Sigmoid colon (tissue), 7 donors: ENCODE results near the gene PCDHGA6. TPM values are rescaled to one million over a fixed set of nuclear protein-coding genes. Genes with fewer than 3 reads are reported as not detected.
"Not testable (repeated sequence)": the region's sequence is repeated elsewhere in the genome, so short reads cannot be mapped to it uniquely, and the experiment has no call there.

Source experiments
- DNase-seq: peaks from one replicate; pipeline ENCODE4 v3.0.0-alpha.2; 2019
- H3K27ac ChIP-seq, 4 donors: fragments of 200-600 bp; sonication (generic); one replicate each; pipeline ENCODE4 v1.5.1; 2016 to 2019; ENCODE audit warnings: mild to moderate bottlenecking in 1 of 4
- H3K27me3 ChIP-seq, 3 donors: fragments of 200-600 bp; sonication (generic); one replicate each; pipeline ENCODE4 v1.5.1; 2019; ENCODE audit warnings: mild to moderate bottlenecking in 1 of 3
- H3K36me3 ChIP-seq, 4 donors: fragments of 200-600 bp; sonication (generic); one replicate each; pipeline ENCODE4 v1.5.1; 2016 to 2019
- H3K4me1 ChIP-seq, 4 donors: fragments of 200-600 bp; sonication (generic); one replicate each; pipeline ENCODE4 v1.5.1; 2017 to 2019
- H3K4me3 ChIP-seq, 4 donors: fragments of 200-600 bp; sonication (generic); one replicate each; pipeline ENCODE4 v1.5.1; 2017 to 2019; ENCODE audit warnings: mild to moderate bottlenecking in 2 of 4, moderate library complexity in 1 of 4
- H3K9me3 ChIP-seq, 4 donors: fragments of 200-600 bp in 3 of 4; sonication (generic) in 3 of 4; one replicate each; pipeline versions ENCODE4 v1.5.1 to v1.6.1; 2013 to 2019
- EP300 ChIP-seq, 4 donors: sonication (generic); formaldehyde crosslinking; IDR thresholded peaks; one replicate each; pipeline ENCODE4 v1.6.1; 2017; ENCODE audit warnings: antibody characterized with exemption in 4 of 4
- POLR2A ChIP-seq, 2 donors: fragments of 450-650 bp; IDR thresholded peaks; one replicate each; pipeline ENCODE4 v1.6.1; 2016; ENCODE audit warnings: antibody characterized with exemption in 2 of 2, mild to moderate bottlenecking in 2 of 2, moderate library complexity in 2 of 2
- POLR2AphosphoS5 ChIP-seq, 4 donors: sonication (generic); formaldehyde crosslinking; IDR thresholded peaks; one replicate each; pipeline ENCODE4 v1.6.1; 2017; ENCODE audit warnings: antibody characterized with exemption in 4 of 4
- WGBS, 2 donors: extraction: QIAGEN DNeasy Blood & Tissue Kit; methylation state at CpG; one replicate each; pipeline ENCODE4 v1.1.7; 2013; 5-methylcytosine and 5-hydroxymethylcytosine counted together
- intact Hi-C: fragments of 100-400 bp; cut with DNase I; formaldehyde crosslinking; loops from one replicate; pipeline ENCODE4 v1.15.1; 2023
- polyA plus RNA-seq, 3 donors: library from polyadenylated mRNA; stranded (reverse); fragments of 200-250 nt; gene quantifications; one replicate each; pipeline ENCODE4 v1.2.3, GENCODE V29; 2013
- total RNA-seq, 4 donors: library from RNA; depleted of rRNA; stranded (reverse); fragments of >200 nt; gene quantifications; one replicate each; pipeline ENCODE4 v1.1.0, GENCODE V29; 2016
- TF ChIP-seq, protein P1 (sequence below), 4 experiments: fragments of 450-650 bp in 3 of 4; fragments of 200-600 bp in 1 of 4; IDR thresholded peaks; one replicate each; pipeline ENCODE4 v1.5.1; 2016 to 2019; ENCODE audit warnings: antibody characterized with exemption in 4 of 4, mild to moderate bottlenecking in 3 of 4, moderate library complexity in 2 of 4
- donor health status: healthy with polysubstance abuse.
- donor health status: Bipolar disorder and iron deficiency.
- donor health status: healthy.

Gene PCDHGA6
- total and polyA plus RNA-seq, 7 donors: 0.85 to 13.6 (median 5.8) TPM; not detected in 2

DNA sequence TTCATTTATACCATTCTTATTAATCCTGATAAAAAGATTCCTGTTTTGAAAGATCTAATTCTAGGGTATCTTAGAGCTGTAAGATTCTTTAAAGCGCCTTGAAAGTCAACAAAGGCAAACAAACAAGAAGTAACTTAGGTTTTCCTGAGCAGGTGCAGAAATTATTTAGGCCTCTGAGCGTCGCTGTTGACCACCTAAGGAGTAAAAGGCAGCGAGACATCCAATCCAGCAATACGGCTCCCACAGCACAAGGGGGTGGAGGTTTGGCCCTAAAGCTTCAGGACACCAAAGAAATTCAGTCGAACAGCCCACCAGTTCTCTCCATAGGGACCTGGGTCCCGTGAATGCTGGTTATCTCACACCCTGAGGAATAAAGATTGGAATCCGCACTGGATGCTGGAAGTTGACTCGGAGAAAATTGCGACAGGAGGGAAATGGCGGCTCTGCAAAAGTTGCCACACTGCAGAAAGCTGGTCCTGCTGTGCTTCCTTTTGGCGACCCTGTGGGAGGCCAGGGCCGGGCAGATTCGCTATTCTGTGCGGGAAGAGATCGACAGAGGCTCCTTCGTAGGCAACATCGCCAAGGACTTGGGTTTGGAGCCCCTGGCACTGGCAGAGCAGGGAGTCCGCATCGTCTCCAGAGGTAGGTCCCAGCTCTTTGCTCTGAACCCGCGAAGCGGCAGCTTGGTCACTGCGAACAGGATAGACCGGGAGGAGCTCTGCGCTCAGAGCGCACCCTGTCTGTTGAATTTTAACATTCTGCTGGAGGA, 35.0 kb upstream of the PCDHGA6 start, which contains the start of gene PCDHGA2:
Gene PCDHGA2, plus strand, starts transcription at position 223 of the 769 bp plus-strand sequence.
- no peak within 1 kb of the TSS for H3K27ac ChIP-seq
- H3K36me3 ChIP-seq: no peaks in the 10 kb centered on the region
- H3K4me1 ChIP-seq: no peaks in the 10 kb centered on the region
- H3K27me3 ChIP-seq: peaks cover 0 to 20% (median 5%) of the 10 kb centered on the region in 3 donors
- intact Hi-C loops: no loop called here
- DNase-seq: no peak
- peak within 1 kb of the TSS in 3 of 4 donors; percentile 20 to 33 (median 33) for H3K4me3 ChIP-seq
- peaks cover 26 to 76% (median 57%) of the 10 kb centered on the region in 4 donors for H3K9me3 ChIP-seq
- no peak for TF ChIP-seq POLR2A (IDR thresholded peaks at IDR 0.05)
- TF ChIP-seq, protein P1, sequence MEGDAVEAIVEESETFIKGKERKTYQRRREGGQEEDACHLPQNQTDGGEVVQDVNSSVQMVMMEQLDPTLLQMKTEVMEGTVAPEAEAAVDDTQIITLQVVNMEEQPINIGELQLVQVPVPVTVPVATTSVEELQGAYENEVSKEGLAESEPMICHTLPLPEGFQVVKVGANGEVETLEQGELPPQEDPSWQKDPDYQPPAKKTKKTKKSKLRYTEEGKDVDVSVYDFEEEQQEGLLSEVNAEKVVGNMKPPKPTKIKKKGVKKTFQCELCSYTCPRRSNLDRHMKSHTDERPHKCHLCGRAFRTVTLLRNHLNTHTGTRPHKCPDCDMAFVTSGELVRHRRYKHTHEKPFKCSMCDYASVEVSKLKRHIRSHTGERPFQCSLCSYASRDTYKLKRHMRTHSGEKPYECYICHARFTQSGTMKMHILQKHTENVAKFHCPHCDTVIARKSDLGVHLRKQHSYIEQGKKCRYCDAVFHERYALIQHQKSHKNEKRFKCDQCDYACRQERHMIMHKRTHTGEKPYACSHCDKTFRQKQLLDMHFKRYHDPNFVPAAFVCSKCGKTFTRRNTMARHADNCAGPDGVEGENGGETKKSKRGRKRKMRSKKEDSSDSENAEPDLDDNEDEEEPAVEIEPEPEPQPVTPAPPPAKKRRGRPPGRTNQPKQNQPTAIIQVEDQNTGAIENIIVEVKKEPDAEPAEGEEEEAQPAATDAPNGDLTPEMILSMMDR (IDR thresholded peaks at IDR 0.05): peak in 1 of 4 experiments; percentile 14
- WGBS, 2 donors: 14 to 34% methylated on average over 27 of the region's 27 CpGs

DNA sequence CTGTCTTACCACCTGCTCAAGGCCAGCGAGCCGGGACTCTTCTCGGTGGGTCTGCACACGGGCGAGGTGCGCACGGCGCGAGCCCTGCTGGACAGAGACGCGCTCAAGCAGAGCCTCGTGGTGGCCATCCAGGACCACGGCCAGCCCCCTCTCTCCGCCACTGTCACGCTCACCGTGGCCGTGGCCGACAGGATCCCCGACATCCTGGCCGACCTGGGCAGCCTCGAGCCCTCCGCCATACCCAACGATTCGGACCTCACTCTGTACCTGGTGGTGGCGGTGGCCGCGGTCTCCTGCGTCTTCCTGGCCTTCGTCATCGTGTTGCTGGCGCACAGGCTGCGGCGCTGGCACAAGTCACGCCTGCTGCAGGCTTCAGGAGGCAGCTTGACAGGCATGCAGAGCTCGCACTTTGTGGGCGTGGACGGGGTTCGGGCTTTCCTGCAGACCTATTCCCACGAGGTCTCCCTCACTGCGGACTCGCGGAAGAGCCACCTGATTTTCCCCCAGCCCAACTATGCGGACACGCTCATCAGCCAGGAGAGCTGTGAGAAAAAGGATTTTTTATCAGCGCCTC, 32.8 kb upstream of the PCDHGA6 start:
- H3K36me3 ChIP-seq, intact Hi-C loops, H3K4me1 ChIP-seq, H3K27ac ChIP-seq, H3K4me3 ChIP-seq, DNase-seq: not testable (repeated sequence)
- WGBS, 2 donors: 72 to 82% methylated on average over 45 of the region's 45 CpGs
- H3K9me3 ChIP-seq: peaks cover 33 to 83% (median 60%) of the 10 kb centered on the region in 4 donors
- peaks cover 0 to 27% (median 0%) of the 10 kb centered on the region in 3 donors for H3K27me3 ChIP-seq

DNA sequence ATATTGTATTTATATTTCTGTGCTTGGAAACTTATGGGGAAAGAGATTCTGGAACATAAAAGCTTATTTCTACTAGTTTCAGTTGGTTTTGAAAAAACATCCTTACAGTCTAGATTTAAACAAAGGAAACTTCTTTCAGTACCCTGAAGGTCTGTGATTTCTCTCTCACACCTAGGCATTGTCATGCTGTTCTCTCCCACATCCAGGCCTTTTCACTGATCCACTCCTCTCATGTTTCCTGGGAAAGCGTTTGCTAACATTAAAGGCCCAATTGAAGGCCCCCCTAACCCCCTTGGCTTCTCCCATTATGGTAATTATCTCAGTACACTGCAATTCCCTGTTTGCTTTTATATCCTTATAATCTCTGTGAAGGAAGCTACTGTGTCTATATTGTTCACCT, 30.9 kb upstream of the PCDHGA6 start:
- H3K27ac ChIP-seq: no peak overlapping the region
- H3K9me3 ChIP-seq: peaks cover 31 to 89% (median 58%) of the 10 kb centered on the region in 4 donors
- TF ChIP-seq POLR2AphosphoS5 (IDR thresholded peaks at IDR 0.05): no peak
- no peak for TF ChIP-seq EP300 (IDR thresholded peaks at IDR 0.05)
- no peak for TF ChIP-seq POLR2A (IDR thresholded peaks at IDR 0.05)
- TF ChIP-seq, protein P1 (IDR thresholded peaks at IDR 0.05): no peak
- H3K4me1 ChIP-seq: no peaks in the 10 kb centered on the region
- no peak overlapping the region for H3K4me3 ChIP-seq
- no peak for DNase-seq
- H3K27me3 ChIP-seq: peaks cover 0 to 37% (median 0%) of the 10 kb centered on the region in 3 donors
- no peaks in the 10 kb centered on the region for H3K36me3 ChIP-seq
- intact Hi-C loops: no loop called here
- WGBS, 2 donors: 10 to 21% methylated on average over 1 of the region's 1 CpG

DNA sequence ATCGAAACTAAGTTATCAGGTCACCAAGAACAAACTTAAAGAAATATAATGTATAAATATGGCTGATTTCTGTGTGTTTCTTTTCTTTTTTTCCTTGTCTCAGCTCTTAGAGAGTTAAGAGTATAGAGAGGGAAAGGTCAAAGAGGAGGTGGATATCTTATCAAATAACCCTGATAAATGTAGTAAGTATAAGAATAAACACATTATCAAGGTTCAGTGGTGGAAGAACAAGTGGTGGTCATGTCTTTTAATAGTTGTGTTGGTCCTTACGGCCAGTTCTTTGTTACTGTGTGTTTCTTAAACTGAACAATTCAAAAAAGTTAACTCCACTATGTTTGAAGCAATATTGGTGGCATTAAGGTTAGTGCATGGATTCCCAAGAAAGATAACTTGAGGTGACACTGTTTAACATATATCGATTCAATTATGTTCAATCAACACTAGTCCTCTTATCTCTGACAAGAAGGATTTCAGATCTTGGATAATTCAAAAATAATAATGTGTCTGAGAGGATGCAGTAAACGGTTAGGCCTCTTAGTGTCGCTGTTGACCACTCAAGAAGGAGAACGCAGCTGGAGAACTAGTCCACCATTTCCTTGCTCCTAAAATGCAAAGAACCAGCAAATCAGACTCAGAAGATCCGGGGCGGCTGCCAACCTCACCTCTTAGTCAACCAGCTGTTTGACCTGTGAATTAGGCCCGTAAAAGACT, 30.3 kb upstream of the PCDHGA6 start, which contains the start of gene PCDHGA3:
Gene PCDHGA3, plus strand, starts transcription at position 588 of the 711 bp plus-strand sequence. CDS start 205 bp downstream, outside the sequence.
- Histone ChIP-seq H3K36me3 (no peaks in the 10 kb centered on the region), H3K4me3 (peak within 1 kb of the TSS in 2 of 4 donors; percentile 13 to 22), H3K4me1 (no peaks in the 10 kb centered on the region), H3K9me3 (peaks cover 31 to 88% (median 54%) of the 10 kb centered on the region in 4 donors), H3K27ac (no peak within 1 kb of the TSS), H3K27me3 (peaks cover 0 to 37% (median 0%) of the 10 kb centered on the region in 3 donors)
- no peak for DNase-seq
- intact Hi-C loops: no loop called here
- TF ChIP-seq, protein P1 (IDR thresholded peaks at IDR 0.05): no peak
- TF ChIP-seq EP300 (IDR thresholded peaks at IDR 0.05) (no peak), POLR2A (IDR thresholded peaks at IDR 0.05) (no peak), POLR2AphosphoS5 (IDR thresholded peaks at IDR 0.05) (no peak)
- WGBS, 2 donors: 33 to 37% methylated on average over 9 of the region's 9 CpGs
